ENCODE data around the gene RUFY2.

GRCh38 chr10:68332259-68333057 lies 74.6 kb downstream of the RUFY2 start, which contains the start of gene PBLD:
- TF ChIP-seq, protein P1, sequence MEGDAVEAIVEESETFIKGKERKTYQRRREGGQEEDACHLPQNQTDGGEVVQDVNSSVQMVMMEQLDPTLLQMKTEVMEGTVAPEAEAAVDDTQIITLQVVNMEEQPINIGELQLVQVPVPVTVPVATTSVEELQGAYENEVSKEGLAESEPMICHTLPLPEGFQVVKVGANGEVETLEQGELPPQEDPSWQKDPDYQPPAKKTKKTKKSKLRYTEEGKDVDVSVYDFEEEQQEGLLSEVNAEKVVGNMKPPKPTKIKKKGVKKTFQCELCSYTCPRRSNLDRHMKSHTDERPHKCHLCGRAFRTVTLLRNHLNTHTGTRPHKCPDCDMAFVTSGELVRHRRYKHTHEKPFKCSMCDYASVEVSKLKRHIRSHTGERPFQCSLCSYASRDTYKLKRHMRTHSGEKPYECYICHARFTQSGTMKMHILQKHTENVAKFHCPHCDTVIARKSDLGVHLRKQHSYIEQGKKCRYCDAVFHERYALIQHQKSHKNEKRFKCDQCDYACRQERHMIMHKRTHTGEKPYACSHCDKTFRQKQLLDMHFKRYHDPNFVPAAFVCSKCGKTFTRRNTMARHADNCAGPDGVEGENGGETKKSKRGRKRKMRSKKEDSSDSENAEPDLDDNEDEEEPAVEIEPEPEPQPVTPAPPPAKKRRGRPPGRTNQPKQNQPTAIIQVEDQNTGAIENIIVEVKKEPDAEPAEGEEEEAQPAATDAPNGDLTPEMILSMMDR (conservative IDR thresholded peaks at IDR 0.05 in 1 of 2, IDR thresholded peaks at IDR 0.05 in 1 of 2; ENCODE audit: extremely low read depth in 1 of 2, insufficient read depth in 1 of 2, low read depth in 1 of 2, low read length in 2 of 2): peak; percentile 33 to 64
- no peak for TF ChIP-seq EZH2 (IDR thresholded peaks at IDR 0.05; ENCODE audit: borderline replicate concordance, low read length)
